Measurements from ENCODE around the gene APOC3. TPM values are rescaled to one million over a fixed set of nuclear protein-coding genes. Genes with fewer than 3 reads are reported as not detected.

Gene APOC3
- total RNA-seq, 3 donors from 2014 or later: not detected

GRCh38 chr11:116876656-116877055 is 46.9 kb downstream of the APOC3 start:
- TF ChIP-seq POLR2A (IDR thresholded peaks at IDR 0.05) (no peak), POLR2AphosphoS5 (IDR thresholded peaks at IDR 0.05) (no peak), CTCF (IDR thresholded peaks at IDR 0.05) (no peak)
- Histone ChIP-seq H3K4me1 (no peaks in the 10 kb centered on the region), H3K36me3 (peaks cover 8% of the 10 kb centered on the region), H3K27me3 (no peaks in the 10 kb centered on the region), H3K9me3 (no peaks in the 10 kb centered on the region), H3K27ac (no peak overlapping the region), H3K4me3 (no peak overlapping the region)
- intact Hi-C loops (cut with DNase I; ENCODE audit: low total_unique reads): loop anchor here (10.0 kb wide), 1 partner anchor 348 kb away; no protein-coding TSS in a partner anchor
- DNase-seq (ENCODE audit: low spot score in 2 of 2): no peak

GRCh38 chr11:116879800-116880625 is 50.3 kb downstream of the APOC3 start:
- H3K4me1 ChIP-seq: no peaks in the 10 kb centered on the region
- H3K9me3 ChIP-seq: no peaks in the 10 kb centered on the region
- intact Hi-C loops (cut with DNase I; ENCODE audit: low total_unique reads): loop anchor here (10.0 kb wide), 1 partner anchor 345 kb away; no protein-coding TSS in a partner anchor
- H3K36me3 ChIP-seq: no peaks in the 10 kb centered on the region
- no peak for DNase-seq (ENCODE audit: low spot score in 2 of 2)
- no peak for TF ChIP-seq POLR2A (IDR thresholded peaks at IDR 0.05)
- no peak for TF ChIP-seq POLR2AphosphoS5 (IDR thresholded peaks at IDR 0.05)
- TF ChIP-seq CTCF (IDR thresholded peaks at IDR 0.05): peak in 2 of 3 donors; percentile 49 to 53
- no peak overlapping the region for H3K4me3 ChIP-seq
- H3K27ac ChIP-seq: no peak overlapping the region
- H3K27me3 ChIP-seq: no peaks in the 10 kb centered on the region

DNA sequence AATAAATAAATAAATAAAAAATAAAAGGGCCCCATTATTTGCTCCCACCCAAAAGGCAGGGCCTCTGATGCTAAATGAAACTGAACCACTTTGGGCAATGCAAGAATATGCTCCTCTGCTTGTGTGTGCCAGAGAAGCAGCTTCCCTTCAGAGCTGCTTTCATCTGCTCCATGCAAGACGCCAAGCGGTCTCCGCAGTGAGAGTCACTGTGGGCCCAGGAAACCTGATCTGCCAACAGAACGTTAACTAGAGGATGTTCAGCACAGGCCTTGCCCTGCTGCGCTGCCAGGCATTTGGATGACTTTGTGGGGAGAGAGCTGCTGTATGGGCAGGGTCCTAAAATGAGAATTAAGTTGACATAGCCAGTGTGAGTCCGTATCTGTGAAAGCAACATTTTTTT is 51.4 kb downstream of the APOC3 start:
- intact Hi-C loops (cut with DNase I; ENCODE audit: low total_unique reads): no loop called here
- H3K4me3 ChIP-seq: no peak overlapping the region
- TF ChIP-seq CTCF (IDR thresholded peaks at IDR 0.05) (no peak), POLR2AphosphoS5 (IDR thresholded peaks at IDR 0.05) (no peak), POLR2A (IDR thresholded peaks at IDR 0.05) (no peak)

DNA sequence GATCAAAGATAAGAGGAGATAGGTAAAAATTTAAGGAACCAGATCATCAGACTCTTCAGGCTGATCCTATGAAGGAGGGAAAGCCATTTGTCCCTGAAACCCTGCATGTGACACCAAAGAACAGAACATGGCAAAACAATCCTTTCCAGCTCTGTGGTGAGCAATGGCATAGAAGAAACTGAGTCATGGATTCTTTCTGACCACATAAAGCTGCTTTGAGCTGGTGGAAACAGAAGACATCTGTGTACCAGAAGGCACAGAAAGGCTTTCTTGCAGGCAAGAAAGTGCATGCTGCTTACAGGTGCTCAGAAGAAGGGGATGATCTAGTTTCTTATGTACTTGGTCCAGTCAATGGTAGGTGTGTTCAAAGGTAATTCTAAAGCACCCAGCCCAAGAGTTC is 52.7 kb downstream of the APOC3 start:
- H3K4me3 ChIP-seq: no peak overlapping the region
- intact Hi-C loops (cut with DNase I; ENCODE audit: low total_unique reads): no loop called here
- no peaks in the 10 kb centered on the region for H3K36me3 ChIP-seq
- H3K4me1 ChIP-seq: no peaks in the 10 kb centered on the region
- H3K9me3 ChIP-seq: no peaks in the 10 kb centered on the region
- no peak overlapping the region for H3K27ac ChIP-seq
- no peaks in the 10 kb centered on the region for H3K27me3 ChIP-seq
- no peak for TF ChIP-seq CTCF (IDR thresholded peaks at IDR 0.05)
- no peak for TF ChIP-seq POLR2A (IDR thresholded peaks at IDR 0.05)
- no peak for TF ChIP-seq POLR2AphosphoS5 (IDR thresholded peaks at IDR 0.05)
- DNase-seq (ENCODE audit: low spot score in 2 of 2): no peak

More for the DNA sequence above, 51.4 kb downstream of the APOC3 start:
- Histone ChIP-seq H3K27me3 (no peaks in the 10 kb centered on the region), H3K27ac (no peak overlapping the region), H3K9me3 (no peaks in the 10 kb centered on the region), H3K36me3 (no peaks in the 10 kb centered on the region), H3K4me1 (no peaks in the 10 kb centered on the region)
- DNase-seq (ENCODE audit: low spot score in 2 of 2): no peak

Other genes with a start within 250 kb of the APOC3 start
- gene BUD13, start 56.9 kb upstream of the APOC3 start, total RNA-seq: 10 to 100 TPM in 2 of 3 donors, 1 to 10 TPM in 1; 9.9 to 19.8 (median 15.1) TPM
- 10 to 100 TPM; 29.4 to 38.7 (median 34.7) TPM for gene ZPR1, start 41.9 kb upstream of the APOC3 start, total RNA-seq
- gene APOA5, start 38.0 kb upstream of the APOC3 start, total RNA-seq: not detected
- gene APOA4, start 6.6 kb upstream of the APOC3 start, total RNA-seq: under 1 TPM in 1 of 3 donors, not detected in 2; 0.33 TPM
- 1 to 10 TPM in 1 of 3 donors, under 1 TPM in 2; 0.33 to 1.5 (median 0.48) TPM for gene APOA1, start 7.7 kb downstream of the APOC3 start, total RNA-seq